ENCODE data around the gene STEEP1.

DNA sequence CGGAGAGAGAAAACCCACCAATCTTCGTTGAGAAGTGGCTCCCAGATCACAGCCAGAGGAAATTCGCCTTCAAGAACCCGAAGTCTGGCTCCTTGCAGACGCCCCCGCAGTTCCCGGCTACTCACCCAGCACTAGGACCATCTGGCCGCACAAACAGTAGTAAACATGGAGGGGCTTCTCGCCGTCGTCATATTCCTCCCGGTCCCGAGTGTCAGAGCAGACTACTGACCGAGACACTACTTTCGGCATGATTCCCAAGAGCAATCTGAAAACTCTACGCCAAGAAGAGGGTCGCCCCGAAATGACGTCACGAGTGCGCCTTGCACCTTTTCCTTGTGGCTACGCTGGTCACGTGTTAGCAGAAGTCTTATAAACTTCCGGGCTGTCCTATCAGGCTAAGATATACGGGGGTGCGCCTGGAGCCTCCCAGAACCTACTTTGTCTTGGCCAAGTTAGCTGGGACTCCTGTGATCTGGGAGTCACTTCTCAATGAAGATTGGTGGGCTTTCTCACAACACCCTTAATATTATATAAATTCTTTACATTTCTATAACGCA, at the start of gene STEEP1:
- TF ChIP-seq, protein P1, sequence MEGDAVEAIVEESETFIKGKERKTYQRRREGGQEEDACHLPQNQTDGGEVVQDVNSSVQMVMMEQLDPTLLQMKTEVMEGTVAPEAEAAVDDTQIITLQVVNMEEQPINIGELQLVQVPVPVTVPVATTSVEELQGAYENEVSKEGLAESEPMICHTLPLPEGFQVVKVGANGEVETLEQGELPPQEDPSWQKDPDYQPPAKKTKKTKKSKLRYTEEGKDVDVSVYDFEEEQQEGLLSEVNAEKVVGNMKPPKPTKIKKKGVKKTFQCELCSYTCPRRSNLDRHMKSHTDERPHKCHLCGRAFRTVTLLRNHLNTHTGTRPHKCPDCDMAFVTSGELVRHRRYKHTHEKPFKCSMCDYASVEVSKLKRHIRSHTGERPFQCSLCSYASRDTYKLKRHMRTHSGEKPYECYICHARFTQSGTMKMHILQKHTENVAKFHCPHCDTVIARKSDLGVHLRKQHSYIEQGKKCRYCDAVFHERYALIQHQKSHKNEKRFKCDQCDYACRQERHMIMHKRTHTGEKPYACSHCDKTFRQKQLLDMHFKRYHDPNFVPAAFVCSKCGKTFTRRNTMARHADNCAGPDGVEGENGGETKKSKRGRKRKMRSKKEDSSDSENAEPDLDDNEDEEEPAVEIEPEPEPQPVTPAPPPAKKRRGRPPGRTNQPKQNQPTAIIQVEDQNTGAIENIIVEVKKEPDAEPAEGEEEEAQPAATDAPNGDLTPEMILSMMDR (IDR thresholded peaks at IDR 0.05): no peak
- TF ChIP-seq POLR2A (IDR thresholded peaks at IDR 0.05) (peak in 1 of 2 donors; percentile 19), EP300 (IDR thresholded peaks at IDR 0.05) (peak; percentile 46 to 92)
